ENCODE data around the gene OR52N1.

OR52N1 gene

GRCh38 chr11:5791165-5791564, at the start of gene OR52N1:
OR52N1 (minus strand) TSS chr11:5791265; CDS start chr11:5788816, 2,449 bp downstream.
- DNase-seq: no peak

GRCh38 chr11:5837695-5838094, 46.6 kb upstream of the OR52N1 start:
- DNase-seq: no peak

DNA sequence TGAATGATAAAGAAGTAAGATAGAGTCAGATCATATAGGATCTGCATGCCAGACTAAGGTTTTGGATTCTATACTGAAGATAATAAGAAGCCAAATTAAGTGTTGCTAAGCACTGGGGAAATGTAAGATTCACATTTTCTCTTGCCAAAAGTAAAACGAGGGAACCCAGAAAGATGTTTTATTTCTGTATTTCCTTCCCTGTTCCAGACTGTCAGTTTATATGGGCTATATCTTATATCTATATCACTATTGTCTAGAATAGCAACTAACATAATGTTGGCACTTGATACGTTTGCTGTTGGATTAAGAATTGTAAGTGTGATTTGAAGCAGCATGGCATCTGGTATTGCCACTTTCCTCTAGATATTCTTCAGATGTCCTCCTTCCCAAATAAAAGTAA, 42.4 kb upstream of the OR52N1 start:
- DNase-seq: no peak

DNA sequence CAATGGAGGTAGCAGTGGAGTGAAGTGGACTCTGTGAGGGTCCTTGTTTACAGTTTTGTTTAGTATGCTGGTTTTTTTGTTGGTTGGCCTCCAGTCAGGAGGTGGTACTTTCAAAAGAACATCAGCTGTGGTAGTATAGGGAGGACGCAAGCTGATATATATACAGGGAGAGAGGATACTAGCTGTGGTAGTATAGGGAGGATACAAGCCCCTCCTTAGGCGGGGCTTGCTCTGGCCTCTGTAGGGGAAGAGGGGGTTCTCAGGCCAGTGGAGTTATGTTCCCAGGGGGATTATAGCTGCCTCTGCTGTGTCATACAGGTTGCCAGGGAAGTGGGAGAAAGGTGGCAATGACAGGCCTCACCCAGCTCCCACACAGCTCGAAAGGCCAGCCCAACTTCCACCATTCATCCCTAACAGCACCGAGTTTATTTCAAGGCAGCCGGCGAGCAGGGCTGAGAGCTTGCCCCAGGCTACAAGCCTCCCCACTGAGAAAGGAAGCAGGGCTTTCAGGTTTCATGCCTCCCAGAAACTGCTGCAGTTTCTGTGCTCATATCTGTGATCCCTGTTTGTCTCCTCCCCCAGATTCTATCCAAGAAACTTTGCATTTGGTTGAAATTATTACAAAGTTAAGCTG, 40.2 kb upstream of the OR52N1 start:
- peak; percentile 23 for DNase-seq

GRCh38 chr11:5818245-5818886, 27.3 kb upstream of the OR52N1 start:
- no peak for DNase-seq

- DNase-seq: peak; percentile 1
These were observed 24.5 kb upstream of the OR52N1 start for GRCh38 chr11:5815534-5815933.

DNA sequence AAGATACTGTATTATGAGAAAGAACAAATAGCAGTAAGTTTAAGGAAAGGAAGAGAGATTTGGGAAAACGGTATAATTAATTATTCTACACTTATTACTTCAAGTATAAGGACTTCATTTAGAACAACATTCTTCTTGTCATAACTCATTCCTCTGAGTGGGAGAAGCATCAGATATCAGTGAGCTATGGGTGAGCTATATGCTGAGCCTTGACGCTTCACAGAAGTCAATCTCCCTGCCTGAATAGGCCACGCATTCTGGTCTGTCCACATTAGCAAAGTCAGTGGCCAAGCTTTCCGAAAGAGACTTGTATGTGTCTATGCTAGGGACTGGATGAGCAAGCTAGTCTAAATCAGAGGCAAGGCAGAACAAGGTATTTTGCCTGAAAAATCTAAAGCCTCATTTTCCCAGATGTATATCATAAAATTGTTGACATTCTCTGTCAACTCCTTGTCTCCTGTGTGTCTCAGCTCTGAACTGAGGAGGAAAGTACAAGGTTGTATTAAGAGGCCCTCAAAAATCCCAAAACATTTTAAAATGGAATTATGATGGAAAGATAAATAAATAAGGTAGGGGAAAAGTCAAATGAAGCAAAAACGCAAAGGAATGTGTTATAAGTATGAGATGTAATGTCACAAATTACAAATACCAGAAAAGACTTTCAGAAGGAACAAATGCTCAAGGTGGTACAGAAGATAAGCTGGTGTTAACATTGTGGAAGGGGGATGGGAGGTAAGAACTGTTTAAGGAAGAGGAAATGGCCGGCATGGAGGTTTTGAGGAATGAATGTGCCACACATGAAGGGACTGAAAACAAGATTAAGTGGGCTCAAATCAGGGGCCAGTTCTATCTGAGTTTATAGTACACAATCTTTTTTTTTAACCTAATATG, 19.1 kb upstream of the OR52N1 start:
- no peak for DNase-seq

- no peak for DNase-seq
These were observed 18.1 kb upstream of the OR52N1 start for GRCh38 chr11:5809122-5809519.

- DNase-seq: peak; percentile 78
These were observed 17.5 kb upstream of the OR52N1 start, which contains the start of gene OR52N2 for GRCh38 chr11:5808500-5809121. OR52N2 (plus strand) TSS chr11:5808924; CDS start chr11:5820336, 11,412 bp downstream.

DNA sequence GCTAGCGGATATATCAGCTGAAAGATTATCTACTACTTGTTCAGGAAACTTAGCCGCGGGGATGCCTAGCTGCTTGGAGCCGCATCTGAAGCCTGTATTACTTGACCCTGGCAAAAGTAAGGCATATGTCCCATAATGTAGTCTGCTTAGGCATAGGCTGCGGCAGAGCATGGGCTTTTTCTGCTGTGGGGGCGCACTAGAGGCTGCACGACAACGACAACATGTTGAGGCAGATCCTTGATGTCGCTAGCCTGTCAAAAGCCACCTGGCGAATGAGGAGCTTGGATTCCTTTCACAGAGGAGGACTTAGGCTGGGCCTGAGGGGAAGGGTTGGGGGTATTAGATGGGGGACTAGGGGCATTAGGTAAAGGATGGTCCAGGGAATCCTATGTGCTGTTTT, 16.5 kb upstream of the OR52N1 start:
- DNase-seq: no peak

DNA sequence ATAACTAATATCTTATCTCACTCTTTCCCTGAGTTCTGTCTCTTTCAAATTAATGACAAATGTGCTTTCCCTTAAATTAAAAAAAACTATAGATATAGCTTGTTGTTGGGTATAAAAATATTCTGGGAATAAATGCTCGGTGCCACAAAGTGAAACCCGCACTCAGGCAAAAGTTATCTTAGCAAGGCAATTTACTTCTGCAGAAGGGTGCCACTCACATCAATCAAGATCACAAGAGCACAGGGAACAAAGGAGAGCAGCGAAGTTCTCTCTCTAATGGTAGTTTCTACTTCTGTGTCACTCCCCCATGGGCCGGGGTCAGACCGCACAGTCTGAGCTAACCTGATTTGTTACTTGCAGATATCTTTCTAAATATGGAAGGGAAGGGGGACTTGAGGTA, 12.9 kb upstream of the OR52N1 start:
- DNase-seq: no peak

GRCh38 chr11:5796541-5796940, 5.5 kb upstream of the OR52N1 start:
- no peak for DNase-seq

DNA sequence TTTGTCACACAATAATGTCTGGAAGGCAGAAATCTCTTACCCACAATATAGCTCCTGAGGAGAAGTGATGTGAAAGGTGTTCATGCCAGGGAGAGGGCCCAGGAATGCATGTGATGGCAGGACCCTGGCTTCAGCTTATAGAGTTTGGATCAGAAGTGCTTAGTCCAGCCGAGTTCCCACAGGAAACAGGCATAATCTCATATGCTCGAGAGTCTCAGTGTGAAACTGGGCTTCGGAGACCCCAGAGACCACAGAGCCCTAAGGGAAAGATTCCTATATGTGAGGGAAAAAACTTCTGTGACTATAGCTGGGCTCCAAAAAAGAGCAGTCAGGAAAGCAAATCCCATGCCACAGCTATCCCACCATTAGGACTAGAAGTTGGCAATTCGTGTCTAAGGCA, 7.8 kb downstream of the OR52N1 start, which contains the start of gene OR52N5:
OR52N5 (minus strand) TSS at position 101 of the 400 bp plus-strand sequence. CDS start 4,721 bp downstream, outside the sequence.
- DNase-seq: no peak

DNA sequence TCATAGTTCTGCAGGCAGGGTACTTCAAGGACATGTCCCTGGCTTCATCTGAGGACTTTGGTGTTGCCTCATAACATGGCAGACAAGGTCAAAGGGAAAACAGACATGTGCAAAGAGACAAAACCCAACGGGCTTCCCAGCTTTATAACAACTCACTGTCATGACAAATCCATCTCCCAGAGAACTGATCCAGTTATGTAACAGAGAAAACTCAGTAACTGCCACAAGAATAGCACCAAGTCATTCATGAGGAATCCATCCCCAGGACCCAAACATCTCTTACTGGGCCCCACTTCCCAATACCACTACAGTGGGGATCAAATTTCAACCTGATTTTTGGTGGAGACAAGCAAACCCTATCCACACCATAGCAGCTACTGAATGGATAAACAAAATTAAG, 24.0 kb downstream of the OR52N1 start:
- DNase-seq: no peak

GRCh38 chr11:5753943-5754342, 37.1 kb downstream of the OR52N1 start, which contains the start of gene OR52N4:
OR52N4 (plus strand) TSS chr11:5754243; CDS start chr11:5754741, 498 bp downstream.
- DNase-seq: no peak

DNA sequence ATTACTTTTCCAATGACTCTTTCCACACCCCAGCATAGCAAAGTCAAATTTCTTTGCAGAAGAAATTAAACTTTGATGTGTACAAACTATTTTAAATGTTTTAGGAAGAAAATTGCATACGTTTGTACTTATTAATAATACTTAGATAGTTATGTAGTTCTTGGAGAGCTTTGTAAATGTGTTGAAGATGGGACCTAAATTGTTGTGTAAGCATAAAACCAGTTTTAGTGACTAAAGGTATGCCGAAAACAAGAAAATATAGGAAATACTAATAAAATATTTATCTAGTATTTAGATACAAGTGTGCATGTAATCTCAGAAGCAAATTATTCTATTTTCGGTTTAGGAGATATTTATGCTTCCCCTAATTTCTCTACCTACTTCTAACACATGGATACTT, 41.2 kb downstream of the OR52N1 start:
- no peak for DNase-seq

DNA sequence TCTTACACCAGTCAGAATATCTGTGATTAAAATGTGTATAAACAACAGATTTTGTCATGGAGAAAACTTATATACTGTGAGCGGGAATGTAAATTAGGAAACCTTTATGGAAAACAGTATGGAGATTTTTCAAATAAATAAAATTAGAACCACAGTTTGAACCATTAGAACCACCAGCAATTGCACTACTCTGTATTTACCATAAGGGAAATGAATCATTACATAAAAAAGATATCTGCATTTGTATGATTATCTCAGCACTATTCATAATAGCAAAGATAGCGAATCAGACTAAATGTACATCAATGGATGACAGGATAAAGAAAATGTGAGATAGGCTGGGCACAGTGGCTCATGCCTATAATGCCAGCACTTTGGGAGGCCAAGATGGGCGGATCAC, 44.5 kb downstream of the OR52N1 start:
- DNase-seq: no peak

- DNase-seq: no peak
These were observed 52.6 kb downstream of the OR52N1 start for GRCh38 chr11:5738431-5738830.

- no peak for DNase-seq
These were observed 53.2 kb downstream of the OR52N1 start for GRCh38 chr11:5737670-5738392.

DNA sequence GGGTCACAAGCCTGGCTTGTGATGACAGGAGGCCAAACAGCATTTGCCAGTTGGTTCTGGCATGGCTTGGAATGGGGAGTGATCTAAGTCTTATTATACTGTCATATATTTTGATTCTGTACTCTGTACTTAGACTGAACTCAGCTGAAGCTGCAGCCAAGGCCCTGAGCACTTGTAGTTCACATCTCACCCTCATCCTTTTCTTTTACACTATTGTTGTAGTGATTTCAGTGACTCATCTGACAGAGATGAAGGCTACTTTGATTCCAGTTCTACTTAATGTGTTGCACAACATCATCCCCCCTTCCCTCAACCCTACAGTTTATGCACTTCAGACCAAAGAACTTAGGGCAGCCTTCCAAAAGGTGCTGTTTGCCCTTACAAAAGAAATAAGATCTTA, 54.0 kb downstream of the OR52N1 start:
- DNase-seq: no peak
